Inferior parietal cortex (tissue), 1 donor: ENCODE data around the gene SLAMF6.
"Not testable (repeated sequence)": the region's sequence is repeated elsewhere in the genome, so short reads cannot be mapped to it uniquely, and the experiment has no call there.

Experiments used
- DNase-seq: peaks from one replicate; pipeline ENCODE4 v3.0.0-alpha.2; 2016; ENCODE audit errors: extremely low spot score

The SLAMF6 gene

DNA sequence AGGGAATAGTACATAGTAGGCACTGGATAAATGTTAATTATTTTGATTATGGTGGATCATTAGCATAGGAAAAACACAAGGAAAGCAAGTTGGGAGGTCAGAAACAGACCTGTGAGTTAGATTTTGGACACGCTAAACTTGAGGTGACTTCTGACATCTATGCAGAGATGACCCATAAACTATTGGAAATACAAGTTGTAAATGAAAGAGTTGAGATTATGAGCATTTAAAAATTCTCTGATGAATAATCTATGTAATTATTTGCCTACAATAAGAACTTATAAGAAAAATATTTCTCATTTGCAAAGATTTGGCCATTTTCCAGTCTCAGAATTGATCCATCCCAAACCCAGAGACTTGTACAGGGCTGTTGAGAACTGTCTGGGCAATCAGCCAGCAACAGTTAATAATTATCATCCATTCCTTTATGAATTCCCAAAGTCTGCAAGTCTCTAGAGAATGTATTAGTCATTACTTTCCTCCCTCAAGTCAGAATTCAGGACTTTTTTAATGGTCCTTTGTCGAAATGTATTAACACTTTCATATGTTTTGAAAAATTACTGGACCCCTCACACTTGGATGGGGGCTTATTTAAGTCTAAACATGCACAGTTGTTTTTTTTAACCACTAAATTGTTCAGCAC lies 19.4 kb upstream of the SLAMF6 start:
- no peak for DNase-seq

DNA sequence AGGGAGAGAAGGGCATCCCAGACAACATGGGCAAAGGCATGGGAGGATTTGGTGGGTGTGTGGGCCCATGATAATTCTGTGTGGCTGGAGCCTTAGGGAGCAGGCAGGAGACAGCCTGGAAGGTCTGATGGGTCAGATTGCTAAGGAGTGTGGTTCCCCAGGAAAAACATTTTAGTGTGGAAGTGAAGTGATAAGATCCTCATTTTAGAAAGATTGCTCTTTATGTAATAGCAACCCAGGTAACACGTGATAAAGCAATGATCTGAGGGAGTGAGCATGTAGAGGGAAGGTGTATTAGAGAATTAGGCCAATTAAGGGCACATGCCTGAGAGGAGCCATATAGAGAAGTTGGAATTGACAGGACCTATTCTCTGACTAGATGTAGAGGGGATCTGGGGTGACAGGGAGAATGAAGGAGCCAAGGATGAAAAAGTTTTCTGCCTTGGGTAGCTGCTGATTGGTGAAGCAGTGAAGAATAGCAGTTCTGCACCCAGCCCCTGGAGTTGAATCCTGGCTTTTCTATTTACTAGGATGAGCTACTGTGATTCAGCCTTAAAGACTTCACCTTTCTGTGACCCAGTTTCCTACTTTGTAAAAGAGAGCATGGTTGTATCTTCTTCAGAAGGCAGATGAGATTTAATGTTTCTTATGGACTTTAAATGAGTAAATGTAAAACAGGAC lies 18.7 kb upstream of the SLAMF6 start:
- no peak for DNase-seq

DNA sequence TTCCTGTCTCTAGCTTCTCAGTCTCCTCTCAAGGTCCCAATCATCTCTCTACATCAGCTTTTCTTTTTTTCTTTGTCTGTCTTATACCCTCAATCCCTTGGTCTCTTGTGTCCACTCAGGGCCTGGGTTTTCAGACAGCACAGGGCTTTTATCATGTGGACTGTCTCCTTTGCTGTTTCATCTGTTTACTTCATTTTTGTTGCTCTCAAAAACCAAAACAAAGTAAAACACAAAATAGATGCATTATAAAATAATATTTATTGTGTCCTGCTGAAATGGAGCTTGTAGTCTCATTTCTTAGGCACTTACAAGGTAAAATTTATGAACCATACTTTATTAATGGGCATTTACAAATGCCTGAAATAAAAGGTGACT lies 17.8 kb upstream of the SLAMF6 start:
- no peak for DNase-seq

- DNase-seq = peak; percentile 61
Observed at GRCh38 chr1:160539990-160540858, 17.2 kb upstream of the SLAMF6 start.

DNA sequence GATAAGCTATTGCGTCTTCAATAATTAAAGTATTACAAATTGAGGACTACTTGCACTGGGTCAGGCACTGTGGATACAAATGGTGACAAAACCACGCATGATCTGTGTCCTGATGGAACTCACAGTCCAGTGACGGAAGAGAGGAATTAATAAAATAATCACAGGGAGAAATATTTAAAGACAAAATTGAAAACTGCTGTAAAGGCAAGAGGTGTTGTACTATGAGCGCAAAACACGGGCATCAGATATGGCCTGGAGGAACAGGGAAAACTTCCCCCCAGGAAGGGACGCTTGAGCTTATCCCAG lies 16.6 kb upstream of the SLAMF6 start:
- DNase-seq = no peak

DNA sequence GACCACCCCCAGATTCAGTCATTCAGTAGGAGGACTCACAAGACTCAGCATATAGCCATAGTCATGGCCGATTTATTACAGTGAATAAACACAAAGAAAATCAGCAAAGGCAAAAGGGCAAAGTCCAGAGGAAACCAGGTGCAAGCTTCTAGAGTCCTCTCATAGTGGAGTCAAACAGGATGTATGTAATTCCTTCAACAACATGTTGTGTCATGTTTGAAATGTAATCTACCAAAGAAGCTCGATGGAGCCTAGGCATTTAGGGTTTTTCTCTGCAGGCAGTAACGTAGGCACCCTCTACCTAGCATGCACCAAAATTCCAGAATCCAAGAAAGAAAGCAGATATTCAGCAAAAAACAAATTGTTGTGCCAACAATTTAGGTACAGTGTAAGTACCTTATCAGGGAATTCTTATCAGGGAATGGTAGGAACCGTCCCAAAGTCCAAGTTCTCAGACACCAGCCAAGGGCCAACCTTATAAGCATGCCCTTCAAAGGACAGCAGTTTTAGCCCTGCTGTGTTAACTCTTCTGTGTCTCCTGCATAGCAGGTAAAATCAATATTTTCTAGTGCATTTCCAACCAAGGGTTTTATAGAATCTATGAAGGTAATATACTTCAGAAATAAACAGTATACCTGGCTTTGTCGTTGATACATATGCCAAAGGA lies 16.1 kb upstream of the SLAMF6 start:
- no peak for DNase-seq

DNA sequence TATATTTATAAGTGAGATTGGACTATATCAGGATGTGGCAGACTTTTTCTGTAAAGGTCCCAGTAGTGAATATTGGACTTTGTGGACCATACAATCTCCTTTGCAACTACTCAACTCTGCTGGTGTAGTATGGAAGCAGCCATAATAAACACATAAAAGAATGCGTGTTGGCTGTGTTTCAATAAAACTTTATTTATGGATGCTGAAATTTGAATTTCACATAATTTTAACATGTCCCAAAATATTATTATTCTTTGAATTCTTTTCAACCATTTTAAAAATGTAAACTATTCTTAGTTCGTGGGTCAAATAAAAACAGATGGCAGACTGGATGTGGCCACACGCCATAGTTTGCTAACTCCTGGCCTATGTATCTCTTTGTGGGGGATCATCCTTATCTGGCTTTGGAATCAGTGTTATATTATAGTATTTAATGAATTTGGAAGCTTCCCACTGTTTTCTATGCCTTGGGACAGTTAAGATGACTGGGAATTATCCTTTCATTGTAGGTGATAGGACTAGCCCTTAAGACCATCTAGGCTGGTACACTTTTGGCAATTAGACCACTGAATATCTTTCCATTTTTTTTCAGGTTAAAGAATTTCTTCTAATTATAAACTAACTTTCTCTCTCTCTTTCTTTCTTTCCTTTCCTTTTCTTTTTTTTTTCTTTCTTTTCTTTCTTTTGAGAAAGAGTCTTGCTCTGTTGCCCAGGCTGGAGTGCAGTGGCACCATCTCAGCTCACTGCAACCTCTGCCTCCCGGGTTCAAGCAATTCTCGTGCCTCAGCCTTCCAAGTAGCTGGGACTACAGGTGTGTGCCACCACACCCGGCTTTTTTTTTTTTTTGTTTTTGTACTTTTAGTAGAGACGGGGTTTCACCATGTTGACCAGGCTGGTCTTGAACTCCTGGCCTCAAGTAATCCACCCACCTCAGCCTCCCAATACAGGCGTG lies 14.9 kb upstream of the SLAMF6 start:
- no peak for DNase-seq

DNA sequence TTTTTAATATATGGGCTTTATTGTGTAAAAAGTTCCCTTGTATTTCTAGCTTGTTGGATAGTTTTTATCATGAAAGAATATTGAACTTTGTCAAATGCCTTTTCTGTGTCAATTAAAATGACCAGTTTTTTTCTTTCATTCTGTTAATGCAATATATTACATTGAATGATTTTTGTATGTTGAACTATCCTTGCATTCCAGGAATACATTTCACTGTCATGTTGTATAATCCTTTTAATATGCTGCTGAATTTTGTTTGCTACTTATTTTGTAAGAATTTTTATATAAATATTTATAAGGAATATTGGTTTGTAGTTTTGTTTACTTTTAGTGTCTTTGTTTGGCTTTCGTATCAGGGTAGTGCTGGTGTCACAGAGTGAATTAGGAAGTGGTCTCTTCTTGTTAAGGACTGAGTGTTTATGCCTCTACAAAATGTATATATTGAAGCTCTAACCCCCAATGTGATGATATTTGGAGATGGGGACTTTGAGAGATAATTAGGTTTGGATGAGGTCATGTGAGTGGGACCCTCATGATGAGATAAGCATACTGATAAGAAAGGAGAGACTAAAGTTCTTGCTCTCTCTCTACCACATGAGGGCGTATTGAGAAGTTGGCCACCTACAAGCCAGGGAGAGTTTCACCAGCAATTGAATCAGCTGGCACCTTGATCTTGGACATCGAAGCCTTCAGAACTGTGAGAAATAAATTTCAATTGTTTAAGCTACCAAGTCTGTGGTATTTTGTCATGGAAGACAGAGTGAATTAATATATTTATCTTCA lies 12.0 kb upstream of the SLAMF6 start:
- no peak for DNase-seq

DNA sequence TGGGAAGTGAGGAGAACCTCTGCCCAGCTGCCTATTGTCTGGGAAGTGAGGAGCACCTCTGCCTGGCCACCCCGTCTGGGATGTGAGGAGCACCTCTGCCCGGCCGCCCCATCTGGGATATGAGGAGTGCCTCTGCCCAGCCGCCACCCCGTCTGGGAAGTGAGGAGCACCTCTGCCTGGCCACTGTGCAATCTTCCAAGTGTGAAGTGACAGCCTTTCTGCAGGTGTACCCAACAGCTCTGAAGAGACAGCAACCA lies 9.4 kb upstream of the SLAMF6 start:
- DNase-seq = not testable (repeated sequence)

DNA sequence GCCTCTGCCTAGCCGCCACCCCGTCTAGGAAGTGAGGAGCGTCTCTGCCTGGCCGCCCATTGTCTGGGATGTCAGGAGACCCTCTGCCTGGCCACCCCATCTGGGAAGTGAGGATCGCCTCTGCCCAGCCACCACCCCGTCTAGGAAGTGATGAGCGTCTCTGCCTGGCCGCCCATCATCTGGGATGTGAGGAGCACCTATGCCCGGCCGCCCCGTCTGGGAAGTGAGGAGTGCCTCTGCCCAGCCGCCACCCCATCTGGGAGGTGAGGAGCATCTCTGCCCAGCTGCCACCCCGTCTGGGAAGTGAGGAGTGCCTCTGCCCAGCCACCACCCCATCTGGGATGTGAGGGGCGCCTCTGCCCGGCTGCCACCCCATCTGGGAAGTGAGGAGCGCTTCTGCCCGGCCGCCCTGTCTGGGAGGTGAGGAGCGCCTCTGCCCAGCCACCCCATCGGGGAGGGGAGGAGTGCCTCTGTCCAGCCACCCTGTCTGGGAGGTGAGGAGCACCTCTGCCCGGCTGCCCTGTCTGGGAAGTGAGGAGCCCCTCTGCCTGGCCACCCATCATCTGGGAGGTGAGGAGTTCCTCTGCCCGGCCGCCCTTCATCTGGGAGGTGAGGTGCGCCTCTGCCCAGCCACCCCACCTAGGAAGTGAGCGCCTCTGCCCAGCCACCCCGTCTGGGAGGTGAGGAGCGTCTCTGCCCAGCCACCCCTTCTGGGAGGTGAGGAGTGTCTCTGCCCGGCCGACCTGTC lies 8.9 kb upstream of the SLAMF6 start:
- not testable (repeated sequence) for DNase-seq

GRCh38 chr1:160529401-160529952 lies 6.4 kb upstream of the SLAMF6 start:
- not testable (repeated sequence) for DNase-seq

GRCh38 chr1:160523789-160524188 lies 734 bp upstream of the SLAMF6 start:
- DNase-seq = not testable (repeated sequence)

- no peak for DNase-seq
Observed at GRCh38 chr1:160522136-160522535, 919 bp downstream of the SLAMF6 start.

- no peak for DNase-seq
Observed at GRCh38 chr1:160521554-160521953, 1.5 kb downstream of the SLAMF6 start.

DNA sequence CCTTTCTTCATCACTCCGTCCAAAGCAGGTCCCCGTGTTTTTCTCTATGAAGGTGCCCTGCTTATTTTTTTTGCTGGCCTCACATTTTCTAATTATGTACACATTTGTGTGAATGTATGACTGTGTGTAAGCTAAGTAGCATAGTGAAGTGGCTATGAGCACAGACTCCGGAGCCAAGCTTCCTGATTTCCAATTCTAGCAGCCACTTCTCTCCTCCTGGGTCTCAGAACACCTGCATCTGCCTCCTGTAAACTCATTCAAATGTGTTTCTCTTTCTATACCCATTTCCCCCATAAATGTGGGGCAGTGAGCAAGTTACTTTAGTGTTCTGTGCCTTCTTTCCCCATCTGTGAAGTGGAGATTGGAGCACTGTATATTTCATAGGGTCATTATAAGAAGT lies 2.1 kb downstream of the SLAMF6 start:
- no peak for DNase-seq

- DNase-seq = no peak
Observed at GRCh38 chr1:160520582-160520981, 2.5 kb downstream of the SLAMF6 start.

- no peak for DNase-seq
Observed at GRCh38 chr1:160519642-160520435, 3.2 kb downstream of the SLAMF6 start.

DNA sequence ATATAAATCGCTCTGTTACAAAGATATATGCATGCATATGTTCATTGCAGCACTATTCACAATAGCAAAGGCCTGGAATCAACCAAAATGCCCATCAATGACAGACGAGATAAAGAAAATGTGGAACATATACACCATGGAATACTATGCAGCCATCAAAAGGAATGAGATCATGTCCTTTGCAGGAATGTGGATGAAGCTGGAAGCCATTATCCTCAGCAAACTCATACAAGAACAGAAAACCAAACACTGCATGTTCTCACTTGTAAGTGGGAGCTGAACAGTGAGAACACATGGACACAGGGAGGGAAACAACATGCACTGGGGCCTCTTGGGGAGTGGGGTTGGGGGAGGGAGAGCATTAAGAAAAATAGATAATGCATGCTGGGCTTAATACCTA lies 5.5 kb downstream of the SLAMF6 start:
- DNase-seq = not testable (repeated sequence)

- not testable (repeated sequence) for DNase-seq
Observed at GRCh38 chr1:160515908-160516307, 7.1 kb downstream of the SLAMF6 start.
